ENCODE measurements around the gene DNAJB6. TPM values are rescaled to one million over a fixed set of nuclear protein-coding genes. Genes with fewer than 3 reads are reported as not detected.

The DNAJB6 gene
- total and polyA plus RNA-seq, 2 experiments from 2014 or later, result 92.2 to 110 TPM

- no peak for TF ChIP-seq EZH2phosphoT487 (IDR thresholded peaks at IDR 0.05; ENCODE audit: low read depth, severe bottlenecking, unreplicated experiment)
- no peak for TF ChIP-seq CTCF (IDR thresholded peaks at IDR 0.05; ENCODE audit: poor library complexity)
- TF ChIP-seq EZH2 (IDR thresholded peaks at IDR 0.05; ENCODE audit: borderline replicate concordance), result no peak
- H3K36me3 ChIP-seq (replicated peaks; ENCODE audit: insufficient read depth, low read depth), result no peaks in the 10 kb centered on the region
- H3K79me2 ChIP-seq, result peaks cover 45% of the 10 kb centered on the region
- H4K20me1 ChIP-seq (ENCODE audit: insufficient read depth, poor library complexity, severe bottlenecking), result peaks cover 28% of the 10 kb centered on the region
- H3K4me3 ChIP-seq, result no peak overlapping the region
- no peak overlapping the region for H3K4me2 ChIP-seq
- peak overlapping the region; percentile 20 for H3K27ac ChIP-seq
- H3K27me3 ChIP-seq, result no peaks in the 10 kb centered on the region
- DNase-seq (ENCODE audit: low spot score), result no peak
- H3K9me2 ChIP-seq (replicated peaks; ENCODE audit: insufficient read depth), result no peaks in the 10 kb centered on the region
- H2AFZ ChIP-seq, result no peak overlapping the region
- H3K9me3 ChIP-seq (ENCODE audit: low read depth), result no peaks in the 10 kb centered on the region
- 61% methylated on average over 9 of the region's 9 CpGs for WGBS (ENCODE audit: low lambda C conversion rate, missing lambda C conversion rate)
- H3K4me1 ChIP-seq (ENCODE audit: insufficient read depth), result peaks cover 8% of the 10 kb centered on the region
Measured at GRCh38 chr7:157384301-157384700, 47.5 kb downstream of the DNAJB6 start.

GRCh38 chr7:157386979-157387800 lies 50.4 kb downstream of the DNAJB6 start:
- Histone ChIP-seq H3K27ac (peak overlapping the region; percentile 33), H3K4me3 (no peak overlapping the region), H3K36me3 (replicated peaks; ENCODE audit: insufficient read depth, low read depth) (no peaks in the 10 kb centered on the region), H3K9me2 (replicated peaks; ENCODE audit: insufficient read depth) (no peaks in the 10 kb centered on the region), H3K4me1 (ENCODE audit: insufficient read depth) (peaks cover 8% of the 10 kb centered on the region), H3K4me2 (no peak overlapping the region), H3K9me3 (ENCODE audit: low read depth) (no peaks in the 10 kb centered on the region), H2AFZ (no peak overlapping the region), H3K27me3 (no peaks in the 10 kb centered on the region), H4K20me1 (ENCODE audit: insufficient read depth, poor library complexity, severe bottlenecking) (peaks cover 10% of the 10 kb centered on the region), H3K79me2 (peaks cover 37% of the 10 kb centered on the region)
- peak; percentile 79 for DNase-seq (ENCODE audit: low spot score)
- 63% methylated on average over 23 of the region's 23 CpGs for WGBS (ENCODE audit: low lambda C conversion rate, missing lambda C conversion rate)
- TF ChIP-seq EZH2phosphoT487 (IDR thresholded peaks at IDR 0.05; ENCODE audit: low read depth, severe bottlenecking, unreplicated experiment) (no peak), EZH2 (IDR thresholded peaks at IDR 0.05; ENCODE audit: borderline replicate concordance) (no peak), CTCF (IDR thresholded peaks at IDR 0.05; ENCODE audit: poor library complexity) (peak; percentile 78)

- Histone ChIP-seq H3K9me2 (replicated peaks; ENCODE audit: insufficient read depth) (no peaks in the 10 kb centered on the region), H3K4me2 (no peak overlapping the region), H3K27me3 (no peaks in the 10 kb centered on the region), H3K36me3 (replicated peaks; ENCODE audit: insufficient read depth, low read depth) (no peaks in the 10 kb centered on the region), H4K20me1 (ENCODE audit: insufficient read depth, poor library complexity, severe bottlenecking) (peaks cover 10% of the 10 kb centered on the region), H3K9me3 (ENCODE audit: low read depth) (no peaks in the 10 kb centered on the region), H3K4me3 (no peak overlapping the region), H3K27ac (no peak overlapping the region), H2AFZ (no peak overlapping the region), H3K4me1 (ENCODE audit: insufficient read depth) (peaks cover 8% of the 10 kb centered on the region), H3K79me2 (peaks cover 37% of the 10 kb centered on the region)
- WGBS (ENCODE audit: low lambda C conversion rate, missing lambda C conversion rate), result 100% methylated on average over 5 of the region's 5 CpGs
- no peak for DNase-seq (ENCODE audit: low spot score)
- TF ChIP-seq EZH2phosphoT487 (IDR thresholded peaks at IDR 0.05; ENCODE audit: low read depth, severe bottlenecking, unreplicated experiment) (no peak), EZH2 (IDR thresholded peaks at IDR 0.05; ENCODE audit: borderline replicate concordance) (no peak), CTCF (IDR thresholded peaks at IDR 0.05; ENCODE audit: poor library complexity) (no peak)
Measured at GRCh38 chr7:157388301-157388700, 51.5 kb downstream of the DNAJB6 start.

All from hepatocyte (in vitro differentiated cells).